CD8-positive, alpha-beta memory T cell (primary cell): ENCODE measurements around the gene BCL11A. TPM values are rescaled to one million over a fixed set of nuclear protein-coding genes. Genes with fewer than 3 reads are reported as not detected.
"Not testable (repeated sequence)": the region's sequence is repeated elsewhere in the genome, so short reads cannot be mapped to it uniquely, and the experiment has no call there.

Experiments
- CTCF ChIA-PET: fragments of 350-600 bp; sonication (Branson Sonifier 250); formaldehyde crosslinking; loops from one replicate; lab custom pipeline; 2021; ENCODE audit warnings: antibody characterized with exemption; lab: Charles Lee
- POLR2A ChIA-PET: fragments of 350-600 bp; sonication (Branson Sonifier 250); formaldehyde crosslinking; loops from one replicate; lab custom pipeline; 2021; ENCODE audit warnings: antibody characterized with exemption; lab: Charles Lee
- DNase-seq, 5 donors: peaks; one replicate each; pipeline versions ENCODE4 v3.0.0 to v3.0.0-alpha.2; 2020 to 2022; ENCODE audit warnings: mixed read lengths in 1 of 5
- H3K27ac ChIP-seq: one replicate; pipeline ENCODE4 v1.7.0; 2013; ENCODE audit warnings: low read depth, mild to moderate bottlenecking, low read length, moderate library complexity
- H3K27me3 ChIP-seq: 2 replicates; pipeline ENCODE4 v1.7.0; 2013; ENCODE audit warnings: low read length, mild to moderate bottlenecking; ENCODE audit not compliant: insufficient read depth, poor library complexity, severe bottlenecking
- H3K36me3 ChIP-seq: 2 replicates; pipeline ENCODE4 v1.7.0; 2013; ENCODE audit warnings: mild to moderate bottlenecking, low read length, moderate library complexity; ENCODE audit not compliant: insufficient read depth
- H3K4me1 ChIP-seq: 2 replicates; pipeline ENCODE4 v1.7.0; 2013; ENCODE audit warnings: mild to moderate bottlenecking, low read length, moderate library complexity; ENCODE audit not compliant: insufficient read depth
- H3K4me3 ChIP-seq: 2 replicates; pipeline ENCODE4 v1.7.0; 2013; ENCODE audit warnings: mild to moderate bottlenecking, low read length
- H3K9me3 ChIP-seq: 2 replicates; pipeline ENCODE4 v1.7.0; 2013; ENCODE audit warnings: mild to moderate bottlenecking, low read length
- H3K27ac Mint-ChIP-seq, 8 donors: one replicate each; pipeline ENCODE4 v1.8.0; 2020 to 2021; ENCODE audit warnings: mixed read lengths in 8 of 8, mild to moderate bottlenecking in 6 of 8, inconsistent platforms in 3 of 8, moderate library complexity in 3 of 8
- H3K27me3 Mint-ChIP-seq, 2 donors: one replicate each; pipeline ENCODE4 v1.8.0; 2020 to 2021; ENCODE audit warnings: mixed read lengths in 2 of 2, mild to moderate bottlenecking in 1 of 2, moderate library complexity in 1 of 2
- H3K36me3 Mint-ChIP-seq, 3 donors: one replicate each; pipeline ENCODE4 v1.8.0; 2020 to 2021; ENCODE audit warnings: mixed read lengths in 3 of 3, inconsistent platforms in 1 of 3, mild to moderate bottlenecking in 1 of 3
- H3K4me1 Mint-ChIP-seq, 3 donors: one replicate each; pipeline ENCODE4 v1.8.0; 2020 to 2021; ENCODE audit warnings: mixed read lengths in 3 of 3, inconsistent platforms in 1 of 3, mild to moderate bottlenecking in 1 of 3
- H3K4me3 Mint-ChIP-seq, 7 donors: one replicate each; pipeline ENCODE4 v1.8.0; 2020 to 2021; ENCODE audit warnings: mixed read lengths in 7 of 7, mild to moderate bottlenecking in 6 of 7, moderate library complexity in 4 of 7, inconsistent platforms in 2 of 7
- H3K9me3 Mint-ChIP-seq, 5 donors: one replicate each; pipeline ENCODE4 v1.8.0; 2020 to 2022; ENCODE audit warnings: mixed read lengths in 5 of 5, mild to moderate bottlenecking in 3 of 5, moderate library complexity in 2 of 5, inconsistent platforms in 1 of 5
- polyA plus RNA-seq: library from polyadenylated mRNA; unstranded; fragments of 300-500 nt; fragmentation: Illumina TruSeq; gene quantifications from one replicate; pipeline ENCODE4 v1.2.3, GENCODE V29; 2021
- total RNA-seq, 2 experiments: library from RNA; stranded (reverse); gene quantifications; one replicate each; pipeline ENCODE4 v1.2.3, GENCODE V29; 2021

Gene BCL11A
- total and polyA plus RNA-seq, 3 experiments from 2014 or later, result 0.07 to 0.15 TPM; not detected in 1

- Histone ChIP-seq H3K36me3 (no peaks in the 10 kb centered on the region), H3K9me3 (no peaks in the 10 kb centered on the region), H3K4me3 (no peak overlapping the region), H3K4me1 (no peaks in the 10 kb centered on the region), H3K27ac (no peak overlapping the region), H3K27me3 (no peaks in the 10 kb centered on the region)
- Mint-ChIP-seq H3K27me3 (peaks cover 0 to 6% of the 10 kb centered on the region in 2 donors), H3K4me1 (no peaks in the 10 kb centered on the region), H3K36me3 (no peaks in the 10 kb centered on the region), H3K9me3 (peaks cover 0 to 2% (median 0%) of the 10 kb centered on the region in 5 donors), H3K27ac (no peak overlapping the region), H3K4me3 (no peak overlapping the region)
- POLR2A ChIA-PET, result no interaction called here
- CTCF ChIA-PET, result no interaction called here
- no peak for DNase-seq
These were observed 129.9 kb downstream of the BCL11A start for GRCh38 chr2:60423505-60423904.

- Histone ChIP-seq H3K4me3 (no peak overlapping the region), H3K9me3 (no peaks in the 10 kb centered on the region), H3K36me3 (no peaks in the 10 kb centered on the region), H3K27ac (no peak overlapping the region), H3K27me3 (no peaks in the 10 kb centered on the region), H3K4me1 (no peaks in the 10 kb centered on the region)
- H3K4me3 Mint-ChIP-seq, result no peak overlapping the region
- POLR2A ChIA-PET, result no interaction called here
- CTCF ChIA-PET, result no interaction called here
- no peaks in the 10 kb centered on the region for H3K4me1 Mint-ChIP-seq
- peaks cover 0 to 6% of the 10 kb centered on the region in 2 donors for H3K27me3 Mint-ChIP-seq
- no peak overlapping the region for H3K27ac Mint-ChIP-seq
- H3K9me3 Mint-ChIP-seq, result peaks cover 0 to 2% (median 0%) of the 10 kb centered on the region in 5 donors
- no peaks in the 10 kb centered on the region for H3K36me3 Mint-ChIP-seq
- DNase-seq, result no peak
These were observed 130.5 kb downstream of the BCL11A start for GRCh38 chr2:60422826-60423483.

GRCh38 chr2:60417210-60417609, 136.2 kb downstream of the BCL11A start:
- H3K36me3 Mint-ChIP-seq, H3K27ac Mint-ChIP-seq, H3K4me1 ChIP-seq, H3K9me3 ChIP-seq, DNase-seq, H3K36me3 ChIP-seq, H3K27me3 ChIP-seq, POLR2A ChIA-PET, CTCF ChIA-PET, H3K4me3 ChIP-seq, H3K4me3 Mint-ChIP-seq, H3K27ac ChIP-seq, H3K27me3 Mint-ChIP-seq, H3K4me1 Mint-ChIP-seq, H3K9me3 Mint-ChIP-seq: not testable (repeated sequence)

GRCh38 chr2:60416221-60417008, 137.0 kb downstream of the BCL11A start:
- POLR2A ChIA-PET, result no interaction called here

GRCh38 chr2:60415814-60416213, 137.6 kb downstream of the BCL11A start:
- no peak for DNase-seq
- H3K27me3 ChIP-seq, result no peaks in the 10 kb centered on the region
- H3K9me3 Mint-ChIP-seq, result peaks cover 0 to 2% (median 0%) of the 10 kb centered on the region in 5 donors
- H3K4me3 Mint-ChIP-seq, result no peak overlapping the region
- no peaks in the 10 kb centered on the region for H3K4me1 Mint-ChIP-seq
- H3K9me3 ChIP-seq, result no peaks in the 10 kb centered on the region
- no peaks in the 10 kb centered on the region for H3K36me3 ChIP-seq
- H3K27ac ChIP-seq, result no peak overlapping the region
- no peak overlapping the region for H3K27ac Mint-ChIP-seq
- ChIA-PET CTCF (no interaction called here), POLR2A (no interaction called here)
- H3K4me1 ChIP-seq, result no peaks in the 10 kb centered on the region
- no peaks in the 10 kb centered on the region for H3K36me3 Mint-ChIP-seq
- peaks cover 0 to 4% of the 10 kb centered on the region in 2 donors for H3K27me3 Mint-ChIP-seq
- H3K4me3 ChIP-seq, result no peak overlapping the region

More at GRCh38 chr2:60416221-60417008, 137.0 kb downstream of the BCL11A start:
- CTCF ChIA-PET, result interaction anchor here (0.8 kb wide), 1 partner anchor 39 kb away, joined by 3 read pairs; no protein-coding TSS in a partner anchor
- H3K4me3 Mint-ChIP-seq, result no peak overlapping the region
- H3K36me3 Mint-ChIP-seq, result no peaks in the 10 kb centered on the region
- no peaks in the 10 kb centered on the region for H3K36me3 ChIP-seq
- H3K4me1 Mint-ChIP-seq, result no peaks in the 10 kb centered on the region
- no peak for DNase-seq
- H3K27ac ChIP-seq, result no peak overlapping the region
- no peaks in the 10 kb centered on the region for H3K4me1 ChIP-seq
- H3K27me3 Mint-ChIP-seq, result peaks cover 0 to 4% of the 10 kb centered on the region in 2 donors
- no peak overlapping the region for H3K27ac Mint-ChIP-seq
- no peak overlapping the region for H3K4me3 ChIP-seq
- H3K9me3 ChIP-seq, result no peaks in the 10 kb centered on the region
- H3K27me3 ChIP-seq, result no peaks in the 10 kb centered on the region
- peaks cover 0 to 2% (median 0%) of the 10 kb centered on the region in 5 donors for H3K9me3 Mint-ChIP-seq

- H3K27ac Mint-ChIP-seq, result no peak overlapping the region
- no peaks in the 10 kb centered on the region for H3K36me3 Mint-ChIP-seq
- no peaks in the 10 kb centered on the region for H3K27me3 ChIP-seq
- DNase-seq, result no peak
- H3K4me1 ChIP-seq, result no peaks in the 10 kb centered on the region
- H3K27ac ChIP-seq, result no peak overlapping the region
- H3K9me3 ChIP-seq, result no peaks in the 10 kb centered on the region
- no peak overlapping the region for H3K4me3 Mint-ChIP-seq
- no peaks in the 10 kb centered on the region for H3K36me3 ChIP-seq
- peaks cover 4% of the 10 kb centered on the region in 2 donors for H3K27me3 Mint-ChIP-seq
- ChIA-PET CTCF (no interaction called here), POLR2A (no interaction called here)
- H3K4me1 Mint-ChIP-seq, result no peaks in the 10 kb centered on the region
- no peak overlapping the region for H3K4me3 ChIP-seq
- peaks cover 0 to 2% (median 0%) of the 10 kb centered on the region in 5 donors for H3K9me3 Mint-ChIP-seq
These were observed 138.8 kb downstream of the BCL11A start for GRCh38 chr2:60414495-60415138.

- no peak for DNase-seq
- H3K27me3 Mint-ChIP-seq, result peaks cover 2 to 4% of the 10 kb centered on the region in 2 donors
- H3K9me3 ChIP-seq, result no peaks in the 10 kb centered on the region
- CTCF ChIA-PET, result no interaction called here
- H3K27me3 ChIP-seq, result no peaks in the 10 kb centered on the region
- H3K36me3 ChIP-seq, result no peaks in the 10 kb centered on the region
- no peaks in the 10 kb centered on the region for H3K4me1 Mint-ChIP-seq
- peaks cover 0 to 2% (median 0%) of the 10 kb centered on the region in 5 donors for H3K9me3 Mint-ChIP-seq
- no peak overlapping the region for H3K27ac ChIP-seq
- no peak overlapping the region for H3K4me3 Mint-ChIP-seq
- POLR2A ChIA-PET, result no interaction called here
- no peaks in the 10 kb centered on the region for H3K4me1 ChIP-seq
- H3K36me3 Mint-ChIP-seq, result no peaks in the 10 kb centered on the region
- H3K4me3 ChIP-seq, result no peak overlapping the region
- no peak overlapping the region for H3K27ac Mint-ChIP-seq
These were observed 139.7 kb downstream of the BCL11A start for GRCh38 chr2:60413814-60414168.
